HG03039 (cell line): ENCODE results near the gene TBXA2R.

Experiments
- ATAC-seq: cut with Tn5 transposase; IDR thresholded peaks from one replicate; pipeline ENCODE4 v1.9.1; 2021; ENCODE audit warnings: mild to moderate bottlenecking, moderate library complexity; ENCODE audit not compliant: unreplicated experiment

Gene TBXA2R

GRCh38 chr19:3607303-3608078 lies 816 bp upstream of the TBXA2R start:
- no peak for ATAC-seq

GRCh38 chr19:3606174-3606689 lies 443 bp downstream of the TBXA2R start:
- ATAC-seq, result no peak

- ATAC-seq, result no peak
These were observed 905 bp downstream of the TBXA2R start for GRCh38 chr19:3605770-3606169.

DNA sequence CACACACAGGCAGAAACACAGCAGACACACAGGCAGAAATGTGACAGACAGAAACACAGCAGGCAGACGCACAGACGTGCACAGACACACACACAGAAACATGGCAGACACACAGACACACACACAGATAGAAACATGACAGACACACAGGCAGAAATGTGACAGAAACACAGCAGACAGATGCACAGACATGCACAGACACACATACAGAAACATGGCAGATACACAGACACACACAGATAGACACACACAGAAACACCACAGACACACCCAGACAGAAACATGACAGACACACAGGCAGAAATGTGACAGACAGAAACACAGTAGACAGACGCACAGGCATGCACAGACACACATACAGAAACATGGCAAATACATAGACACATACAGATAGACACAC lies 1.3 kb downstream of the TBXA2R start:
- no peak for ATAC-seq

DNA sequence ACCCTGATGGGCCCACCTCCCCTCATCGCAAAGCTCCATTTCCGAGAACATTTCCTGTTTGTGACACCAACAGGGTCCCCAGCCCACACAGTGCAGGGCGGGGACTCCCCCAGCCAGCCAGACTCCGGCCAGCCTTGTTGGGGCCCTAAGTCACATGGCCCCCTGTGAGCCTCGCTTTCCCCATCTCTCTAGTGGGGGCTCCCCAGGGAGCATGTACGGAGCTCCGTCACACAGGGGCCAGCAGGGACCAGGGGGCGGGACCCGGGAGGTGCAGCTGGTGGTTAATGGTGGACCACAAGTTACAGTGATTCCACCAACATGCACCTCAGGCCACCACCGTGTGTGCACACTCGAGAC lies 1.7 kb downstream of the TBXA2R start:
- ATAC-seq, result no peak

DNA sequence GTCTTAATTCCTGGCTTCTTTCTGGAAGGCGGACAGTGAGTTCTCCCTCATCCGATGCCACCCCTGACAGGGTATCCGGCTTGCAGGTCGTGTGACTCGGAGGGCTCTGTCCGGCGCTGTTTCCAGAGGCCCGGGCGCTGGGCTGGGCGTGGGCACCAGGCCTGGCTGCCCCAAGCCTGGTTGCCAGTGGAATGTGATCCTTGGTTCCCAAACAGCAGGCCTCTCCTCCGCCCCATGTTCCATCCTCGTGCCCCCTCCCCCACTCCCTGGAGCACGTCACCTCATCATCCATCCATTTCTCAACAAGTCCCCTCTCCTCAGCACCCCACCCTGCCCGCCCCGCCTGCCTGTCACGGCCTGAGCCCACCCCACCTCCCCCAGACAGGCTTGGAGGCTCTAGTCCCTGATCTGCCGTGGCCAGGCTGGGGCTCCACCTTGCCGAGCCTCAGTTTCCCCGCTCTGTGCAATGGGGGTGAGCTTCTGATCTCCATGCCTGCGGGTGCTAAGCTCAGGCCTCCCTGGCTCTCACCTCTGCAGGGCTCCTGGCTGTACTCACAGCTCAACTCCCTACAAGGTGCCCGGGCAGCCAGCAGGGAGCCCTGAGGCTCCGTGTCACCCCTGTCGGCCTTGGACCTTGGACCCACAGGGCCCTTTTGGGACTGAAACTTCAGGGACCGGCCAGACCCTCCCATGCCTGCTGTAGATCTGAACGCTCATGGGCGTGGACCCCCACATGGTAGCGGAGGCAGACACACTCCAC lies 2.3 kb downstream of the TBXA2R start:
- no peak for ATAC-seq

DNA sequence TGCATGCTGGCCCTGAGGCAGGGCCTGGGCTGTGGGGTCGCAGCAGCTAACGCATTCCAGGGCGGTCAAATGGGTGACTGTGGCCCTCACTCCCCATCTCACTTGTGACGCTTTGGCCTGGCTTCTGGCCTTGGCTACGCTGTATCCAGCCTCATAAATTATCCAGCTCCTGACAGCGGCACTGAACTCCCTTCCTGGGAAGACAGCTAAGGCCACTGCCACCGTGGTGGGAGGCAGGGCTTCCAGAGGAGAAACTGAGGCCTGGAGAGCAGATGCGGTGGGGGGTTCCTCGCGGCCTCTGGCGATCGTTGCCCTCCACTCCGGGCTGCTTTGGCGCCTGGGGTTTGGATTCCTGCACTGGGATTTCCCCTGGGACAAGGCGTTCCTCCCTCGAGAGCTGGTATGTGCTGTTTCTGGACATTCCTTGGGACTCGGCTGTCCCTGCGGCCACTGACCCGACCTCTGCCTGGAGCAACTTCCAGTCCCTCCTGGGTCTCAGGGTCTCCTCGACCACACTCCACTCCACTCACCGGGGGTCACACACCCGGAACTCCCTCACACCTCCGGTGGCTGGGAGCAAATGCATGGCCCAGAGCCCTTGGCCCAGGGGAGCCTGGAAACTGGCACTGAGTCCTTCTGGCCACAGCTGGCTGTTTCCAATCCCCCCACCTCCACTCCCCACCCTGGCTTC lies 3.4 kb downstream of the TBXA2R start:
- ATAC-seq, result no peak

DNA sequence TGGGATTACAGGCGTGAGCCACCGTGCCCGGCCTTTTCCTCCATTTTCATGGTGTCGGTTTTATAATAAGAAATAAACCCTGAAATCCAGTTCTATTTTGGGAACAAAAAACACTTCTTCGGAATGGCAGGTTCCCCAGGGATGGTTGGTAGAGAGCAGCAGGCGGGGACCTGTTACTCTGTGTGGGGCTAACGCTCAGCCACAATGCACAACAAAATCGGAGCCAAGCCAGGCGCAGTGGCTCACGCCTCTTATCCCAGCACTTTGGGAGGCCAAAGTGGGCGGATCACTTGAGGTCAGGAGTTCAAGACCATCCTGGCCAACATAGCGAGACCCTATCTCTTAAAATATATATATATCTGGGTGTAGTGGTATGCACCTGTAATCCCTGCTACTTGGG lies 5.7 kb downstream of the TBXA2R start:
- no peak for ATAC-seq

DNA sequence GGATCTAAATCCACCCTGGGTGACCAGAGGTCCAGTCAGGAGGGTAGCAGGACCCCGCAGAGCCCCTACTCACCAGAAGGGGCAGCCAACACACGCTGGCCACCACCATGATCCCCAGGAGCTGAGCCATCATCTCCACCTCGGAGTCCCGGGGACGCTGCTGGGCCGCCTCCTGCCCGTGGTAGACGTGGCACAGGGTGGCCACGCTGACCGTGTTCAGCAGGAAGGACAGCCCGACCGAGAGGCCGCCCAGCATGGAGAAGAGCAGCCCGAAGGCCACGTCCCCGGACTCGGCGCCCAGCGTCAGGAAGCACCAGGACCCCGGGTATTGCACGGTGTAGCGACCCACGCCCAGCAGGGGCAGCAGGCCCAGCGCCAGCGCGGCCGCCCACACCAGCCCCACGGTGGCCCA lies 6.9 kb downstream of the TBXA2R start:
- ATAC-seq, result no peak

DNA sequence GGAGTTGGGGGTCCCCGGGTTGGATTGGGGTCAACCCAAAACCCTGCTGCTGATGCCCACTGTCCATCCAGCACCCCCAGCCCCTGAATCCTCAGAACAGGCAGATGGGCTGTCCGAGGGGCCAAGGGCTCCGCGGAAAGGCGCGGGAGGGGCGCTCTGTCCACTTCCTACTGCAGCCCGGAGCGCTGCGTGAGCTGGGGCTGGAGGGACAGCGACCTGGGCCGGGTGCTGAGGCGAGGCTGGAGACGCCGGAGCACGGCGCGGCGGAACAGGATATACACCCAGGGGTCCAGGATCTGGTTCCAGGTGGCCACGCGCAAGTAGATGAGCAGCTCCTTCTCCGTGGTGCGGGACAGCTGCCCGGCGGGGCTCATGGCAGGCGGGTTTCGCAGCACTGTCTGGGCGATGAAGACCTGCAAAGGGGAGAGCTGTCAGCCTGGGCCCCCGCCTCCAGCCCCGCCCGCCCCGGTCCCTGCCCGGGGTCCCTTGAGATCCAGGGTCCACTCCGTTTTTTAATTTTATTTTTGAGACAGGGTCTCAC lies 11.1 kb downstream of the TBXA2R start:
- no peak for ATAC-seq

GRCh38 chr19:3593156-3593555 lies 13.5 kb downstream of the TBXA2R start:
- no peak for ATAC-seq

- no peak for ATAC-seq
These were observed 14.6 kb downstream of the TBXA2R start for GRCh38 chr19:3591876-3592613.

- no peak for ATAC-seq
These were observed 15.6 kb downstream of the TBXA2R start for GRCh38 chr19:3590991-3591659.

DNA sequence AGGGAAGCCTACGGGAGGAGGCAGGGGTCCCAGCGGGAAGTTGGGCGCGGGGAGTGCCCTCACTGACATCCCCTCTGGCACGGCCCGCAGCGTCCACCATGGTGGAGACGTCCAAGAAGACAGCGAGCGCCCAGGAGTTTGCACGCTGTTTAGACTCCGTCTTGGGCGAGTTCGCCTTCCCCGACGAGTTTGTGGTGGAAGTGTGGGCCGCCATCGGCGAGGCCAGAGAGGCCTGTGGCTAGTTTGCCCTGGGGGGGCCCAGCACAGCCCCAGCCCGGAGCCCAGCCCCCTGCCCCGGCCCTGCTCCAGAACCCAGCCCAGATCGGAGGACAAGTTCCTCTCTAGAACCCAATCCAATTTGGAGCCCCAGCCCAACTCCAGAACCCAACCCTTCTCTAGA lies 16.7 kb downstream of the TBXA2R start:
- ATAC-seq, result no peak

- ATAC-seq, result no peak
These were observed 17.2 kb downstream of the TBXA2R start for GRCh38 chr19:3589439-3589838.

DNA sequence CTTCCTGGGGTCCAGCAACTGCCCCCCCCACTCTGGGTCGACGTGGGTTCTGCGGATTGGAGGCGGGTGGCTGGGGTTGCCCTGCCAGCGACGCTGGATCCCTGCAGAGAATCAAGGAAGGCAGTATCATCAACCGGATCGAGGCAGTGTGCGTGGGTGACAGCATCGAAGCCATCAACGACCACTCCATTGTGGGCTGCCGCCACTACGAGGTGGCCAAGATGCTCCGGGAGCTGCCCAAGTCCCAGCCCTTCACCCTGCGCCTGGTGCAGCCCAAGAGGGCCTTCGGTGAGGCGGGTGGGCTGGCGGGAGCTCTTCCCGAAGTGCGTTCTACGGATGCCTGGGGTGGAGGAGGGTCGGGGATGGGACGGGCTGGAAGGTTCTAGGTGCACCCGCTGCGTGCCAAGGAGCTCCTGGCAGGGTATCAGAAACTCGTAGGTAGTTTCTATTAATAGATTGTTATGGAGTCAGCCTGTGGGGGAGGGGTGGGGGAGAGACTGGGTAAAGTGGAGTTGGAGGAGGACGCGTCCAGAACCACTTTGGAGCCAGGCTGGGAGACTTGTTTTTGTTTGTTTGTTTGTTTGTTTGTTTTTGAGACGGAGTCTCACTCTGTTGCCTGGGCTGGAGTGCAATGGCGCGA lies 19.8 kb downstream of the TBXA2R start:
- ATAC-seq, result no peak

- no peak for ATAC-seq
These were observed 20.5 kb downstream of the TBXA2R start for GRCh38 chr19:3586127-3586626.

DNA sequence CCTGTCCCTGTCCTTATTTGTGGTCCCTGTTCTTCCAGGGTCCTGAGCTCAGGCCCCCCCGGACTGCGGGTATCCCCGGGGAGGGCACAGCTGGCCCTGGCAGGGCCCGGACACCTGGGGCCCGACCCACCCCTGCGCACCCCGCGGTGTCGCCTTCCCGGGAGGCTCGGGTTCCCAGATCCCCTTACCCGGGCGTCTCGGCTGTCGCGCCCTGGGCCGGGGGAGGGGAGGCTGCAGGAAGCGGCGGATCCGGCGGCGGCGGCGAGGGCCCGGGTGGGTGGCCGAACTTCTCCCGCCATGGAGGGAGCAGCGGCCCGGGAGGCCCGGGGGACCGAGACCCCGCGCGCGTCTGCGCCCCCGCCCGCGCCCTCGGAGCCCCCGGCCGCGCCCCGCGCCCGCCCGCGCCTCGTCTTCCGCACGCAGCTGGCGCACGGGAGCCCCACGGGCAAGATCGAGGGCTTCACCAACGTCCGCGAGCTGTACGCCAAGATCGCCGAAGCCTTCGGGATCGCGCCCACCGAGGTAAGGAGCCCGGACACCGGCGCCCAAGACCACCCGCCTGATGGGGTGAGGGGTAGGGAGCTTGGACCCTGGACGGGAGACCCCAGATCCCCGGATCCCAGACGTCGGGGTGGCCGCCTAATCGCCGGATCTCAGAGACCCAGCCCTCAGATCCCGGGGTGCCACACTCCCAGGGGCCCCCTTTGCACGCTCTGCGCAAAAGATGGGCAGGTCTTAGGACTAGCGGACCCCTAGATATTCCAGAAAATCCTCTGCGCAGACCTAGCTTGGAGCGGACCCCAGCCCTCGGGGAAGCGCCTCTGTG lies 21.2 kb downstream of the TBXA2R start, which contains the start of gene GIPC3:
TSS of gene GIPC3 (plus strand) at position 178 of the 826 bp plus-strand sequence. CDS start at position 298, 120 bp downstream.
- no peak for ATAC-seq
